Neutrophil (primary cell): ENCODE measurements around the gene TARBP1.

ENCODE experiments used
- H3K27ac ChIP-seq: fragments of 200-600 bp; sonication (generic); 2 replicates; pipeline ENCODE4 v1.5.1; 2016; ENCODE audit warnings: mild to moderate bottlenecking, moderate library complexity
- H3K27me3 ChIP-seq: fragments of 200-600 bp; sonication (generic); 2 replicates; pipeline ENCODE4 v1.6.0; 2016; ENCODE audit warnings: mild to moderate bottlenecking
- H3K36me3 ChIP-seq: fragments of 200-600 bp; sonication (generic); 2 replicates; pipeline ENCODE4 v1.5.1; 2017
- H3K4me1 ChIP-seq, 2 experiments: fragments of 200-600 bp in 1 of 2; sonication (generic) in 1 of 2; 1 replicate in 1 of 2; 2 replicates in 1 of 2; pipeline versions ENCODE4 v1.5.1 to v1.6.1; 2013 to 2016; ENCODE audit warnings: low read depth in 1 of 2, low read length in 1 of 2, mild to moderate bottlenecking in 1 of 2, moderate library complexity in 1 of 2; ENCODE audit not compliant: control insufficient read depth in 1 of 2, insufficient read depth in 1 of 2
- H3K4me3 ChIP-seq, 2 experiments: fragments of 200-600 bp in 1 of 2; sonication (generic) in 1 of 2; 1 replicate in 1 of 2; 2 replicates in 1 of 2; pipeline ENCODE4 v1.5.1; 2013 to 2016; ENCODE audit warnings: low read depth in 1 of 2, low read length in 1 of 2, mild to moderate bottlenecking in 1 of 2, moderate library complexity in 1 of 2
- H3K9me3 ChIP-seq: fragments of 200-600 bp; sonication (generic); 2 replicates; pipeline ENCODE4 v1.5.1; 2016
- TF ChIP-seq, protein P1 (sequence below): fragments of 200-600 bp; sonication (generic); IDR thresholded peaks from 2 replicates; pipeline ENCODE4 v1.5.1; 2016; ENCODE audit warnings: antibody characterized with exemption

The TARBP1 gene

DNA sequence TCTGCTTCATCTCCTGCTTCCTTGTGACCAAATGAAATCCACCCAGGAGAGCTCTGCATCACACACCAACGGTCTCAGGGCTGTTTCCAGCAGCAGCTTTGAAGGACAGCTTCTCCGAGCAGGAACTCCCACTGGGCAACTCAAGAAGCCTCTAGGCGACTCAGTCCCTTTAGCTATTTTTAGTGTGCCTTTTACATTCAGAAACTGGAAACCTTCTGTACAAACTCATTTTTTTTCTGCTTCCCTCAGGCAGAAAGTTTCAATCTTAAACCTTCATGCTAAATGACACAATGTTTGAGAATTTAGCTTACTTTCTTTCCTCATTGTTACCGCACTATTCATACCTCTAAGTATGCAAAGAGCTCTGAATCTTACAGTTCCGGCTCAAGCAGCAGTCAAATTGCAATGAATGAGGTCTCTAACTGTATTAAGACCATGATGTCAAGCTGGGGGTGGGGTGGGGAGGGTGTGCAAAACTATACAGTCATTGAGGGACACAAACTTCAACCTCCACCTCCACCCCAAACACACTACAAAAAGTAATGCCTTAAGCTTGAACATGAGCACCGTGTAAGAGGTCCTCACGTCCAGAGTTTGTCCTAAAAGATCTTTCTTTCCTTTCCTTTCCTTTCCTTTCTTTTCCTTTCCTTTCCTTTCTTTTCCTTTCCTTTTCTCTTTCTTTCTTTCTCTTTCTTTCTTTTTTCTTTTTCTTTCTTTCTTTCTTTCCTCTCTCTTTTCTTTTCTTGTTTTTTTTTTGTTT, 16.4 kb upstream of the TARBP1 start:
- Histone ChIP-seq H3K27ac (no peak overlapping the region), H3K27me3 (no peaks in the 10 kb centered on the region), H3K36me3 (no peaks in the 10 kb centered on the region), H3K9me3 (no peaks in the 10 kb centered on the region), H3K4me1 (peaks cover 21 to 23% of the 10 kb centered on the region in 2 experiments), H3K4me3 (no peak overlapping the region)
- TF ChIP-seq, protein P1, sequence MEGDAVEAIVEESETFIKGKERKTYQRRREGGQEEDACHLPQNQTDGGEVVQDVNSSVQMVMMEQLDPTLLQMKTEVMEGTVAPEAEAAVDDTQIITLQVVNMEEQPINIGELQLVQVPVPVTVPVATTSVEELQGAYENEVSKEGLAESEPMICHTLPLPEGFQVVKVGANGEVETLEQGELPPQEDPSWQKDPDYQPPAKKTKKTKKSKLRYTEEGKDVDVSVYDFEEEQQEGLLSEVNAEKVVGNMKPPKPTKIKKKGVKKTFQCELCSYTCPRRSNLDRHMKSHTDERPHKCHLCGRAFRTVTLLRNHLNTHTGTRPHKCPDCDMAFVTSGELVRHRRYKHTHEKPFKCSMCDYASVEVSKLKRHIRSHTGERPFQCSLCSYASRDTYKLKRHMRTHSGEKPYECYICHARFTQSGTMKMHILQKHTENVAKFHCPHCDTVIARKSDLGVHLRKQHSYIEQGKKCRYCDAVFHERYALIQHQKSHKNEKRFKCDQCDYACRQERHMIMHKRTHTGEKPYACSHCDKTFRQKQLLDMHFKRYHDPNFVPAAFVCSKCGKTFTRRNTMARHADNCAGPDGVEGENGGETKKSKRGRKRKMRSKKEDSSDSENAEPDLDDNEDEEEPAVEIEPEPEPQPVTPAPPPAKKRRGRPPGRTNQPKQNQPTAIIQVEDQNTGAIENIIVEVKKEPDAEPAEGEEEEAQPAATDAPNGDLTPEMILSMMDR, result no peak

DNA sequence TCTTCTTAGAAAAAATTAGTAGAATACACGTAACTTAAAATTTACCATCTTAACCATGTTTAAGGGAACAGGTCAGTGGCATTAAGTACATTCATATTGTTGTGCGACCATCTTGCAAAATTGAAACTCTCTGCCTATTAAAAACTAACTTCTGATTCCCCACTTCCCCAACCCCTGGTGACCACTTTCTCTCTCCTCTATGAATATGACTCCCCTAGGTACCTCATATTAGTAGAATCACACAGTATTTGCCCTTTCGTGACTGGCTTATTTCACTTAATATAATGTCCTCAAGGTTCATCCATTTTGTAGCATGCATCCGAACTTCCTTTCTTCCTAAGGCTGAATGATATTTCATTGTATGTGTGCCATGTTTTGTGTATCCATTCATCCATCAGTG, 15.1 kb upstream of the TARBP1 start:
- H3K4me1 ChIP-seq, result peaks cover 7 to 10% of the 10 kb centered on the region in 2 experiments
- no peak overlapping the region for H3K4me3 ChIP-seq
- no peak overlapping the region for H3K27ac ChIP-seq
- H3K36me3 ChIP-seq, result no peaks in the 10 kb centered on the region
- TF ChIP-seq, protein P1, result no peak
- H3K9me3 ChIP-seq, result no peaks in the 10 kb centered on the region
- no peaks in the 10 kb centered on the region for H3K27me3 ChIP-seq

DNA sequence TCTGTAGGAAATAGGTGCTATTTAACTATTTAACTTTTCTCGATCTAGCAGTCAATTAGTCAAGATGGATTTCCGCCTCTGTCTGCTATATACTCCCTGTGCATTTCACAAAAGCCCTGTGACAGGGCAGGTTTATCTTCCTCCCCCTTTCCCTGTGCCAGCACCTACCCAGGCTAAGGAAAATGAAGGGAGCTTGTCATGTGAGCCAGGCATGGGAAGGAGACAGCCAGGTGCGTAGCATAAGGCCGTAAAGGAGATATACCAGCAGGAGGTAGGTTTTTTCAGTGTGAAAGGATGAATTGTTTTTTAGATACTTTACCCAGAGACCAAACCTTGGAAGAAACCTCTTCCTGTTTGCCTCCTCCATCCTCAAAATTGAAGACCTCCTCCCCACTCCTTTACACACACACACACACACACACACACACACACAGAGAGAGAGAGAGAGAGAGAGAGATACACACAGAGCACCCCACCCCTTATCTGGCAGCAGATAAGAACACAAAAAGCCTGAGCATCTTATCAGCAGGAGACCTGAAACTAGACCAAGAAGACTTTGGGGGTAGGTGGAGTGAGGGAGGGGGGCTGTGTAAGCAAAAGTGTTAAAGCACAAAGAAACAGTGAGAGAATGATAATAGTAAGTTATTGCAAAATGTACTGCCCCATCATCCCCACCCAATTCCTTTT, 12.0 kb upstream of the TARBP1 start:
- no peaks in the 10 kb centered on the region for H3K27me3 ChIP-seq
- H3K27ac ChIP-seq, result no peak overlapping the region
- H3K9me3 ChIP-seq, result no peaks in the 10 kb centered on the region
- no peak overlapping the region for H3K4me3 ChIP-seq
- TF ChIP-seq, protein P1, result no peak
- no peaks in the 10 kb centered on the region for H3K36me3 ChIP-seq
- H3K4me1 ChIP-seq, result no peaks in the 10 kb centered on the region

DNA sequence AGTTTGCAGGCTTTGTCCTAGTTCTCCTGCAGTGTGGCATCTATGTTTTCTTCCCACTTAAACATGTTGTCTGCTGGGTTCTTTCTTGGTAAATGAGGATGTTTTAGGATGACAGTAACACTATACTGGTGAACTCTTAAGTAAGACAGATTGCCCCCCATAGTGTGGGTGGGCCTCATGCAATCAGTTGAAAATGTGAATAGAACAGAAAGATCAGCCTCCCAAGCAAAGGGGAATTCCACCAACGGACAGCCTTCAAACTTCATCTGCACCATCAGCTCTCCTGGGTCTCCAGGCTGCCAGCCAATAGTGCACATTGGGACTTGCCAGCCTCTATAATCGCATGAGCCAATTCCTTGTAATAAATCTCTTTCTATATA, 10.7 kb upstream of the TARBP1 start:
- TF ChIP-seq, protein P1, result no peak
- no peaks in the 10 kb centered on the region for H3K36me3 ChIP-seq
- H3K4me1 ChIP-seq, result no peaks in the 10 kb centered on the region
- no peak overlapping the region for H3K27ac ChIP-seq
- no peaks in the 10 kb centered on the region for H3K27me3 ChIP-seq
- H3K9me3 ChIP-seq, result no peaks in the 10 kb centered on the region
- H3K4me3 ChIP-seq, result no peak overlapping the region

DNA sequence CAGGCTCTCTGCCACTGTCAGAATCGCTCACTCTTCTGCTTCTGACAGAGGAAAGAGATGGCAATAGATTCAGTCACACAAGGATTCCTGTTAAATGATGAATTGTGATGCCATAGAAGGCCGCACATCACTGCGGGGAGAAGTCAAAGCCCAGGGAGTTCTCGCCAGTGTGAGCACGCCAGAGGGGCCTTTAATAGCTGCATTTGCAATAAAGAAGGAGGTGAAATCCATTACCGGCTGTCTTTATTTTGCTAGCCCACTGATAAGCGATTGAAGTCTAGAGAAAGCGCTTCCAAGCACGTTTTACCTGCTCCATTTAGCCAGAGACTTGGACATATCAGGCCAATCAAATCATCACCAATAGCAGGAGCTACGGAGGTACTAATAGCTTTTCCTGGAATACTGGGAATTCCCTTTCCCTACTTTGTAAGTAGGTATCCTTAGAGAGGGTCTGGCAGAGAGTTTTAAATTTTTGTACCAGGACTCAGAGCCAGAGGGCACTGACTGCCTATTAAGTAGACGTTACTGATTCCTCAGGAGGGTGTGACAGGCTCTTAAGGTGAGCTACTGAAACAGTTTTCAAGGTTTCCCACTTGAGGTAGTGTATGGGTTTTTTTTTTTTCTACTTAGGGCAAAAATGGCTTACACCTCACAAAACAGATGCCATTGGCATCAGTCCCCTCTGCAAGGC, 10.2 kb upstream of the TARBP1 start:
- Histone ChIP-seq H3K36me3 (no peaks in the 10 kb centered on the region), H3K27me3 (no peaks in the 10 kb centered on the region), H3K27ac (no peak overlapping the region), H3K4me3 (no peak overlapping the region), H3K4me1 (no peaks in the 10 kb centered on the region), H3K9me3 (no peaks in the 10 kb centered on the region)
- TF ChIP-seq, protein P1, result no peak
